Glomerular visceral epithelial cell (primary cell): ENCODE measurements around the gene MCF2L2.

ENCODE experiments used
- DNase-seq: peaks from one replicate; pipeline ENCODE4 v3.0.0-alpha.2; 2016; ENCODE audit errors: extremely low spot score

MCF2L2 gene

DNA sequence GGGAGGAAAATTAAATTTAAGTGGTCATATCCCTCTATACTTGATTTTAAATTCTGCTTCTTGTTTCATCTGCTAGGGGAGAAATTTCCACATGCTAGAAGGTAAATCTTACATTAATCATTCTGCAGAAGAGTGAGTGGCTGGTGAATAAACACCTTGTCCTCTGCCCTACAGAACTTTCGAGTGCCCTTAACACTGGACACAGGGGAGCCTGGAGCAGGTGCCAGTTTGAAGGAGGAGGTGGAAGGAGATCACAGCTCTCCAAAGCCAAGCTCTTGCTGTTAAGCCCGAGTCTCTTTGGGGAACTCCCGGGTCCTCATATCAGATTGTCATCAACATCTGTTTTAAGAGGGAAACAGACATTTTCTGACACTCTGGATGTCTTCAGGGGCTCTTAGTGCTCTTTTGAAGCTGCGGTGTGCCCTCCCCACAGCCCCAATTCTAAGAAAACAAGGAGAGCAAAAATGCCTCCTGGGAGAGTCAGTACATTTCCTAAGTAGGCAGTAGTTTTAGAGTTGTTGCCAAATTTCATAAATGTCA is 297.2 kb downstream of the MCF2L2 start:
- DNase-seq, result no peak

DNA sequence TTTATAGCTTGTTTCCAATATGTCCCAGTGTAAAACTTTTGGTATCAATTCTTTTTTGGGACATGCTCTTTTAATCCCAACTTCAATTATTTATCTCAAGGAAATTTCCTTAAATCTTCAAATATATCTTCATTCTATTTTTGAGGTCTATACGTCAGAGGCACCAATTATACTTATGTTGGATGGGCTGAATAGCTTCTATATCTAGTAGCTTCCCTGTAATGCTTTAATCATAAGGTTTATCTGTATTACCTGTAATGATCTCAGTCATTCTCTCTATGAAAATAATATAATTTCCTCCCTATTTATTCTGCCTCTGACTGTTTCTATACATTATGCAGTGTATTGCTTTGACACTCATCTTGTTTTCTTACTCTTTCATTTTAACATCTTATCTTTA is 299.2 kb downstream of the MCF2L2 start:
- no peak for DNase-seq

DNA sequence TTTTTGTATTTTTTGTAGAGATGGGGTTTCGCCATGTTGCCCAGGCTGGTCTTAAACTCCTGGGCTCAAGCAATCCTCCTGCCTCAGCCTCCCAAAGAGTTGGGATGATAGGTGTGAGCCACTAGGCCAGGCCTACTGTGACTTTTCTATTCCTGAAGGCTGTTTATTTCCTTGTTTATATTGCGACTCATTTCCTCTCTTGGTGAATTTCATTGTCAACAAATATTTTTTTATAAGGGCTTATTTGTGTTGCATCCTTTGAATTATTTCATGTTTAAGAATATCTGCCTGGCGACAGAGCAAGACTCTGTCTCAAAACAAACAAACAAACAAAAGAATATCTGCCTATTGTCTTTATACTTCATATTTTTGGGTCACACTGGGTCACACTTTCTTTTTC is 299.7 kb downstream of the MCF2L2 start:
- DNase-seq, result no peak
